Body of pancreas (tissue), 4 donors: ENCODE measurements around the gene SLC7A8. TPM values are rescaled to one million over a fixed set of nuclear protein-coding genes. Genes with fewer than 3 reads are reported as not detected.

Experiments
- ATAC-seq: fragments of 150-250 bp; one replicate; pipeline ENCODE4 v1.9.1; 2016
- DNase-seq, 4 donors: peaks; one replicate each; pipeline ENCODE4 v3.0.0-alpha.2; 2019
- H3K27ac ChIP-seq, 4 donors: fragments of 200-600 bp; sonication (generic); 1 replicate in 3 of 4; 2 replicates in 1 of 4; pipeline versions ENCODE4 v1.5.1 to v1.6.1; 2016 to 2019; ENCODE audit warnings: mild to moderate bottlenecking in 1 of 4, mixed read lengths in 1 of 4, moderate library complexity in 1 of 4
- H3K27me3 ChIP-seq, 2 donors: fragments of 200-600 bp; sonication (generic); one replicate each; pipeline ENCODE4 v1.6.0; 2016; ENCODE audit warnings: mild to moderate bottlenecking in 1 of 2
- H3K36me3 ChIP-seq, 2 donors: fragments of 200-600 bp; sonication (generic); replicated peaks in 1 of 2; 2 replicates each; pipeline ENCODE4 v1.5.1; 2016; ENCODE audit warnings: low read depth in 2 of 2; ENCODE audit not compliant: insufficient read depth in 1 of 2
- H3K4me1 ChIP-seq: fragments of 200-600 bp; sonication (generic); one replicate; pipeline ENCODE4 v1.6.0; 2016
- H3K4me3 ChIP-seq, 2 donors: fragments of 200-600 bp; sonication (generic); 1 replicate in 1 of 2; 2 replicates in 1 of 2; pipeline ENCODE4 v1.5.1; 2016 to 2019
- H3K9me3 ChIP-seq, 3 donors: fragments of 200-600 bp; sonication (generic); 1 replicate in 2 of 3; 2 replicates in 1 of 3; pipeline ENCODE4 v1.5.1; 2016
- POLR2A ChIP-seq, 3 donors: fragments of 450-650 bp; IDR thresholded peaks; one replicate each; pipeline ENCODE4 v1.6.1; 2016; ENCODE audit warnings: antibody characterized with exemption in 3 of 3, mild to moderate bottlenecking in 2 of 3
- WGBS, 2 donors: methylation state at CpG; one replicate each; pipeline ENCODE4 v1.1.5; 2017; 5-methylcytosine and 5-hydroxymethylcytosine counted together
- intact Hi-C: fragments of 100-400 bp; cut with DNase I; formaldehyde crosslinking; loops from one replicate; pipeline ENCODE4 v1.15.1; 2023
- total RNA-seq, 2 donors: library from RNA; depleted of rRNA; stranded (reverse); fragments of >200 nt; gene quantifications; one replicate each; pipeline ENCODE4 v1.1.0, GENCODE V29; 2016
- TF ChIP-seq, protein P1 (sequence below), 7 experiments: fragments of 450-650 bp in 4 of 7; fragments of 200-600 bp in 3 of 7; sonication (generic) in 3 of 7; IDR thresholded peaks; one replicate each; pipeline ENCODE4 v1.5.1; 2016 to 2019; ENCODE audit warnings: antibody characterized with exemption in 7 of 7

The SLC7A8 gene
- total RNA-seq, 2 donors from 2014 or later, result 17.8 to 18.2 TPM

DNA sequence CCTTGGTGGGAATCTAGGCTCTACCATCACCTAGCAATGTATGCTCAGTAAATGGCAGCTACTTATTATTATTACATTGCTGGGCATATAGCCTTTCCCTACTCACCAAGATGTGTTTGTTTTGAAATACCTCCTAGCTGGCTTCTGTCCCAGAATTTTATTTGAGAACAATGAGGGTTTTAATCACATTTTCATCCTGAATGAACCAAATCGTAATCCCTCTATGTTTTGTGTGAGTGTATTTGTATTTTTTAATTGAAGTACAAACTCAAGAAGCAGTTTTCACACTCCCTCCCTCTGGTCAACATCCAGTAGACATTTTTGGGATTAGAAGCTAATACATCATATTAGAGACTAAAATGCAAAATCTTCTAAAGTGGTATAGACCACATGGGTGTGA, 7.6 kb downstream of the SLC7A8 start:
- DNase-seq (no peak), ATAC-seq (no peak)
- Histone ChIP-seq H3K27me3 (no peaks in the 10 kb centered on the region), H3K4me1 (no peaks in the 10 kb centered on the region), H3K27ac (no peak overlapping the region), H3K9me3 (no peaks in the 10 kb centered on the region), H3K36me3 (no peaks in the 10 kb centered on the region), H3K4me3 (no peak overlapping the region)
- TF ChIP-seq POLR2A (IDR thresholded peaks at IDR 0.05), result no peak
- TF ChIP-seq, protein P1, sequence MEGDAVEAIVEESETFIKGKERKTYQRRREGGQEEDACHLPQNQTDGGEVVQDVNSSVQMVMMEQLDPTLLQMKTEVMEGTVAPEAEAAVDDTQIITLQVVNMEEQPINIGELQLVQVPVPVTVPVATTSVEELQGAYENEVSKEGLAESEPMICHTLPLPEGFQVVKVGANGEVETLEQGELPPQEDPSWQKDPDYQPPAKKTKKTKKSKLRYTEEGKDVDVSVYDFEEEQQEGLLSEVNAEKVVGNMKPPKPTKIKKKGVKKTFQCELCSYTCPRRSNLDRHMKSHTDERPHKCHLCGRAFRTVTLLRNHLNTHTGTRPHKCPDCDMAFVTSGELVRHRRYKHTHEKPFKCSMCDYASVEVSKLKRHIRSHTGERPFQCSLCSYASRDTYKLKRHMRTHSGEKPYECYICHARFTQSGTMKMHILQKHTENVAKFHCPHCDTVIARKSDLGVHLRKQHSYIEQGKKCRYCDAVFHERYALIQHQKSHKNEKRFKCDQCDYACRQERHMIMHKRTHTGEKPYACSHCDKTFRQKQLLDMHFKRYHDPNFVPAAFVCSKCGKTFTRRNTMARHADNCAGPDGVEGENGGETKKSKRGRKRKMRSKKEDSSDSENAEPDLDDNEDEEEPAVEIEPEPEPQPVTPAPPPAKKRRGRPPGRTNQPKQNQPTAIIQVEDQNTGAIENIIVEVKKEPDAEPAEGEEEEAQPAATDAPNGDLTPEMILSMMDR (IDR thresholded peaks at IDR 0.05), result no peak
- 4 to 10% methylated on average over 1 of the region's 1 CpG for WGBS, 2 donors
- intact Hi-C loops, result no loop called here

GRCh38 chr14:23174296-23175184, 8.9 kb downstream of the SLC7A8 start:
- Histone ChIP-seq H3K27ac (no peak overlapping the region), H3K4me3 (no peak overlapping the region), H3K36me3 (no peaks in the 10 kb centered on the region), H3K4me1 (no peaks in the 10 kb centered on the region), H3K9me3 (no peaks in the 10 kb centered on the region), H3K27me3 (no peaks in the 10 kb centered on the region)
- TF ChIP-seq POLR2A (IDR thresholded peaks at IDR 0.05), result no peak
- TF ChIP-seq, protein P1 (IDR thresholded peaks at IDR 0.05), result no peak
- 81 to 83% methylated on average over 6 of the region's 6 CpGs for WGBS, 2 donors
- no peak for DNase-seq
- ATAC-seq, result peak; percentile 45
- intact Hi-C loops, result no loop called here

DNA sequence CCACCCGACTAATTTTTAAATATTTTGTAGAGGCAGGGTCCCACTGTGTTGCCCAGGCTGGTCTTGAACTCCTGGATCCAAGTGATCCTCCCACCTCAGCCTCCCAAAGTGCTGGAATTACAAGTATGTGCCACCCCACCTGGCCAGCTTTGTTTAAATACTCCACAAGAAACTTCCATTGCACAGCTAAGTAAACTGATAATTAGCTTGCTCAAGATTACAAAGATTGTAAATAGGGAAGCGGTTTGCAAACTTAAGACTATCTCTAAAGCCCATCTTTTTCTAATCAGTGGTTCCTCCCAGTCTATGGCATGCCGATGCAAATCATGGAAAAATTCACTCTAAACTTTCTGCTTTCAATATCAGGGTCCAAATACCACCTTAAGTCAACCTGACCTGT, 9.7 kb downstream of the SLC7A8 start:
- TF ChIP-seq POLR2A (IDR thresholded peaks at IDR 0.05), result no peak
- TF ChIP-seq, protein P1 (IDR thresholded peaks at IDR 0.05), result no peak
- no peak overlapping the region for H3K27ac ChIP-seq
- DNase-seq (no peak), ATAC-seq (no peak)
- H3K27me3 ChIP-seq, result no peaks in the 10 kb centered on the region
- H3K36me3 ChIP-seq, result no peaks in the 10 kb centered on the region
- 54 to 63% methylated on average over 3 of the region's 3 CpGs for WGBS, 2 donors
- H3K4me1 ChIP-seq, result peaks cover 1% of the 10 kb centered on the region
- no peak overlapping the region for H3K4me3 ChIP-seq
- intact Hi-C loops, result no loop called here
- no peaks in the 10 kb centered on the region for H3K9me3 ChIP-seq

DNA sequence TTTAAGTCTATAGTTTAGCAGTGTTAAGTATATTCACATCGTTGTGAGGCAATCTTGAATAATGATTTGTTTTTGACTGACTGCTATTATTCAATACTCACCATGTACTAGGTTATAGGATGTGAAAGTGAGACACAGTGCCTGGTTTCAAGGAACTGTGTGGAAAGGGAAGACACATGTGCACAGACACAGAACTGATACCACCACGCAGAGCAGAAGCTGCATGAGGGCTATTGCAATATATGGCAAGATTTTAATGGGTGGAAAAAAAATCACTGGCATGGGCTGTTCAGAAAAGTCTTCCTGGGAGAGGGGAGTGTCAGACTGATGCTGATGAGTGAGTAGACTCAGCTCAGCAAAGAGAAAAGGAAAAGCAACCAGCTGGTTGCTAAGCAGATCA, 10.4 kb downstream of the SLC7A8 start:
- H3K27ac ChIP-seq, result no peak overlapping the region
- ATAC-seq, result no peak
- no peaks in the 10 kb centered on the region for H3K36me3 ChIP-seq
- H3K4me3 ChIP-seq, result no peak overlapping the region
- H3K27me3 ChIP-seq, result no peaks in the 10 kb centered on the region
- no peaks in the 10 kb centered on the region for H3K9me3 ChIP-seq
- peak in 1 of 4 donors; percentile 36 for DNase-seq
- H3K4me1 ChIP-seq, result peaks cover 9% of the 10 kb centered on the region
- no peak for TF ChIP-seq POLR2A (IDR thresholded peaks at IDR 0.05)
- TF ChIP-seq, protein P1 (IDR thresholded peaks at IDR 0.05), result no peak
- WGBS, 2 donors, result 79 to 92% methylated on average over 2 of the region's 2 CpGs
- intact Hi-C loops, result no loop called here

GRCh38 chr14:23172574-23172973, 10.9 kb downstream of the SLC7A8 start:
- Histone ChIP-seq H3K4me1 (peaks cover 10% of the 10 kb centered on the region), H3K36me3 (no peaks in the 10 kb centered on the region), H3K4me3 (no peak overlapping the region), H3K27me3 (no peaks in the 10 kb centered on the region), H3K9me3 (no peaks in the 10 kb centered on the region), H3K27ac (no peak overlapping the region)
- ATAC-seq, result no peak
- intact Hi-C loops, result no loop called here
- no peak for DNase-seq
- no peak for TF ChIP-seq POLR2A (IDR thresholded peaks at IDR 0.05)
- TF ChIP-seq, protein P1 (IDR thresholded peaks at IDR 0.05), result no peak
- WGBS, 2 donors, result 73 to 74% methylated on average over 2 to 3 of the region's 3 CpGs
